CD14-positive monocyte (primary cell): Measurements from ENCODE around the gene DEPDC5. TPM values are rescaled to one million over a fixed set of nuclear protein-coding genes. Genes with fewer than 3 reads are reported as not detected.

Experiments used
- DNase-seq, 3 donors: peaks; one replicate each; pipeline ENCODE4 v3.0.0-alpha.2; 2011 to 2022
- H2AFZ ChIP-seq: 2 replicates; pipeline ENCODE4 v1.6.0; 2012; ENCODE audit warnings: mild to moderate bottlenecking, low read depth, low read length, inconsistent platforms; ENCODE audit not compliant: insufficient read depth, poor library complexity, severe bottlenecking
- H3K27ac ChIP-seq, 2 donors: 1 replicate in 1 of 2; 2 replicates in 1 of 2; pipeline ENCODE4 v1.5.1; 2012 to 2013; ENCODE audit warnings: low read length in 2 of 2, control low read depth in 1 of 2, inconsistent platforms in 1 of 2, low read depth in 1 of 2, mild to moderate bottlenecking in 1 of 2
- H3K27me3 ChIP-seq, 2 donors: one replicate each; pipeline versions ENCODE4 v1.6.0 to v1.6.1; 2011 to 2013; ENCODE audit warnings: low read length in 2 of 2; ENCODE audit not compliant: control insufficient read depth in 2 of 2, insufficient read depth in 2 of 2
- H3K36me3 ChIP-seq, 2 donors: replicated peaks in 1 of 2; 1 replicate in 1 of 2; 2 replicates in 1 of 2; pipeline versions ENCODE4 v1.5.1 to v1.6.1; 2012 to 2013; ENCODE audit warnings: low read length in 2 of 2, control low read depth in 1 of 2, inconsistent platforms in 1 of 2, mild to moderate bottlenecking in 1 of 2; ENCODE audit not compliant: insufficient read depth in 2 of 2, control insufficient read depth in 1 of 2
- H3K4me1 ChIP-seq, 2 donors: 1 replicate in 1 of 2; 2 replicates in 1 of 2; pipeline versions ENCODE4 v1.5.1 to v1.6.1; 2012 to 2013; ENCODE audit warnings: low read length in 2 of 2, control low read depth in 1 of 2, inconsistent platforms in 1 of 2, mild to moderate bottlenecking in 1 of 2, moderate library complexity in 1 of 2; ENCODE audit not compliant: insufficient read depth in 2 of 2, control insufficient read depth in 1 of 2
- H3K4me2 ChIP-seq: replicated peaks from 2 replicates; pipeline ENCODE3; 2012; ENCODE audit warnings: low read length, moderate library complexity, mild to moderate bottlenecking; ENCODE audit not compliant: poor library complexity, severe bottlenecking; ENCODE audit errors: extremely low read depth
- H3K4me3 ChIP-seq, 3 experiments: fragments of 200-600 bp in 1 of 3; sonication (generic) in 1 of 3; replicated peaks in 1 of 3; 1 replicate in 2 of 3; 2 replicates in 1 of 3; pipeline ENCODE4 v1.5.1; 2011 to 2013; ENCODE audit warnings: low read length in 3 of 3, mild to moderate bottlenecking in 3 of 3, control low read depth in 2 of 3, low read depth in 2 of 3, inconsistent platforms in 1 of 3, moderate library complexity in 1 of 3
- H3K79me2 ChIP-seq: 2 replicates; pipeline ENCODE4 v1.6.0; 2012; ENCODE audit warnings: mild to moderate bottlenecking, control low read depth, inconsistent platforms, low read length, moderate library complexity; ENCODE audit not compliant: insufficient read depth
- H3K9ac ChIP-seq: 2 replicates; pipeline ENCODE4 v1.6.0; 2017; ENCODE audit warnings: low read length, mild to moderate bottlenecking; ENCODE audit not compliant: insufficient read depth, poor library complexity, severe bottlenecking
- H3K9me3 ChIP-seq, 2 donors: replicated peaks in 1 of 2; 1 replicate in 1 of 2; 2 replicates in 1 of 2; pipeline versions ENCODE4 v1.5.1 to v1.6.1; 2012 to 2013; ENCODE audit warnings: low read length in 2 of 2, control low read depth in 1 of 2; ENCODE audit not compliant: control insufficient read depth in 1 of 2, insufficient read depth in 1 of 2
- H4K20me1 ChIP-seq: 2 replicates; pipeline ENCODE4 v1.6.0; 2012; ENCODE audit warnings: mild to moderate bottlenecking, low read length, control low read depth, moderate library complexity; ENCODE audit not compliant: insufficient read depth
- H3K27ac Mint-ChIP-seq, 7 donors: one replicate each; pipeline ENCODE4 v1.8.0; 2020; ENCODE audit warnings: mild to moderate bottlenecking in 7 of 7, mixed read lengths in 7 of 7, moderate library complexity in 6 of 7, inconsistent platforms in 2 of 7
- H3K27me3 Mint-ChIP-seq, 3 donors: one replicate each; pipeline ENCODE4 v1.8.0; 2021 to 2022; ENCODE audit warnings: low read depth in 3 of 3, mild to moderate bottlenecking in 3 of 3, mixed read lengths in 3 of 3, moderate library complexity in 3 of 3, inconsistent platforms in 1 of 3
- H3K36me3 Mint-ChIP-seq, 2 donors: one replicate each; pipeline ENCODE4 v1.8.0; 2020; ENCODE audit warnings: mixed read lengths in 2 of 2, inconsistent platforms in 1 of 2, mild to moderate bottlenecking in 1 of 2
- H3K4me1 Mint-ChIP-seq: one replicate; pipeline ENCODE4 v1.8.0; 2020; ENCODE audit warnings: mild to moderate bottlenecking, mixed read lengths
- H3K4me3 Mint-ChIP-seq, 2 donors: one replicate each; pipeline ENCODE4 v1.8.0; 2020; ENCODE audit warnings: mild to moderate bottlenecking in 2 of 2, mixed read lengths in 2 of 2, moderate library complexity in 1 of 2
- H3K9me3 Mint-ChIP-seq, 7 donors: one replicate each; pipeline ENCODE4 v1.8.0; 2020 to 2022; ENCODE audit warnings: mixed read lengths in 7 of 7, mild to moderate bottlenecking in 6 of 7, moderate library complexity in 6 of 7, inconsistent platforms in 2 of 7
- WGBS: methylation state at CpG from one replicate; pipeline ENCODE4 v1.1.5; 2013; ENCODE audit warnings: missing lambda C conversion rate; ENCODE audit not compliant: insufficient coverage; 5-methylcytosine and 5-hydroxymethylcytosine counted together
- intact Hi-C, 2 donors: fragments of 100-400 bp; cut with micrococcal nuclease; formaldehyde crosslinking; loops; one replicate each; pipeline versions ENCODE4 v1.15.0 to v1.15.1; 2023
- polyA plus RNA-seq, 3 donors: library from polyadenylated mRNA; depleted of rRNA in 1 of 3; unstranded in 2 of 3; stranded (reverse) in 1 of 3; fragments of 300-500 nt in 2 of 3; fragments of >200 nt in 1 of 3; fragmentation: Illumina TruSeq in 2 of 3; gene quantifications; 1 replicate in 2 of 3; 2 replicates in 1 of 3; pipeline ENCODE4 v1.2.3, GENCODE V29; 2012 to 2021
- TF ChIP-seq, protein P1 (sequence below): fragments of 200-600 bp; IDR thresholded peaks from one replicate; pipeline ENCODE4 v1.8.0; 2022; ENCODE audit warnings: antibody characterized with exemption, mild to moderate bottlenecking

DEPDC5 gene
- polyA plus RNA-seq, 3 donors, result 2.2 to 19.5 (median 4.1) TPM

DNA sequence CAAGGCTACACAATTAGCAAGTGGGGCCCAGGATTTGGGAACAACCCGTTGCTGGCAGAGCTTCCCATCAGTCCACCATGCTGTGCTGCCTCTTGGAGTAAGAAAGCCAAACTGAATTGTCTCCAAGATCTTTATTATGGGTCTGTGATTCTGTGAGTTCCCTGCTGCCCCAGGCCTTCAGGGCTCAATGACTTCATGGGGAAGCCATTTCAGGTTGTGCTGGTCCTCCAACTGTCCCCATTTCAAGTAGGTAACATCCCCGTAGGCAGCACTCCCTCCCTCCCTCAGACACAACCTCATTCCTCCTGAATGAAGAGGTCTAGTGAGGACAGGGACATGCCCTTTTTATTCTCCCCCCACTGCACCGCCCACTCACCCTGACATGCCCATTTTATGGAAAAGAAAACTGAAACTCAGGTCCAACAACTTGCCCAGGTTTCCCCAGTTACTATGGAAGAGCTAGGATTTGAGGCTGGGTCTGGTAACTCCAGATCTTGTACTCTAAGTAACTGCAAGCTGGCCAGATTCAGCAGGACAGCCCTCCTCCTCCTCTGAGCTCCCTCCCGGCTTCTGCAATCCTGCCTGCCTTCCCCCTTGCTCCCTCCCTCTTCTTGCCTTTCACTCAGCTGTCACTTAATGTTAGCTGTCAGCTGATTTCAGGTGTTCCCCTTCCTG lies 182.3 kb downstream of the DEPDC5 start:
- Histone ChIP-seq H3K79me2 (no peaks in the 10 kb centered on the region), H3K9me3 (no peaks in the 10 kb centered on the region), H4K20me1 (no peaks in the 10 kb centered on the region), H3K4me1 (peaks cover 8 to 10% of the 10 kb centered on the region in 2 donors), H2AFZ (no peak overlapping the region), H3K27ac (no peak overlapping the region), H3K36me3 (no peaks in the 10 kb centered on the region), H3K27me3 (no peaks in the 10 kb centered on the region), H3K4me2 (no peak overlapping the region), H3K4me3 (no peak overlapping the region), H3K9ac (no peak overlapping the region)
- H3K27ac Mint-ChIP-seq, result peak overlapping the region in 1 of 7 donors; percentile 62
- no peak for DNase-seq
- peaks cover 22% of the 10 kb centered on the region for H3K4me1 Mint-ChIP-seq
- 50% methylated on average over 1 of the region's 4 CpGs for WGBS
- TF ChIP-seq, protein P1, sequence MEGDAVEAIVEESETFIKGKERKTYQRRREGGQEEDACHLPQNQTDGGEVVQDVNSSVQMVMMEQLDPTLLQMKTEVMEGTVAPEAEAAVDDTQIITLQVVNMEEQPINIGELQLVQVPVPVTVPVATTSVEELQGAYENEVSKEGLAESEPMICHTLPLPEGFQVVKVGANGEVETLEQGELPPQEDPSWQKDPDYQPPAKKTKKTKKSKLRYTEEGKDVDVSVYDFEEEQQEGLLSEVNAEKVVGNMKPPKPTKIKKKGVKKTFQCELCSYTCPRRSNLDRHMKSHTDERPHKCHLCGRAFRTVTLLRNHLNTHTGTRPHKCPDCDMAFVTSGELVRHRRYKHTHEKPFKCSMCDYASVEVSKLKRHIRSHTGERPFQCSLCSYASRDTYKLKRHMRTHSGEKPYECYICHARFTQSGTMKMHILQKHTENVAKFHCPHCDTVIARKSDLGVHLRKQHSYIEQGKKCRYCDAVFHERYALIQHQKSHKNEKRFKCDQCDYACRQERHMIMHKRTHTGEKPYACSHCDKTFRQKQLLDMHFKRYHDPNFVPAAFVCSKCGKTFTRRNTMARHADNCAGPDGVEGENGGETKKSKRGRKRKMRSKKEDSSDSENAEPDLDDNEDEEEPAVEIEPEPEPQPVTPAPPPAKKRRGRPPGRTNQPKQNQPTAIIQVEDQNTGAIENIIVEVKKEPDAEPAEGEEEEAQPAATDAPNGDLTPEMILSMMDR, result no peak
- H3K4me3 Mint-ChIP-seq, result no peak overlapping the region
- intact Hi-C loops, result no loop called here
- no peaks in the 10 kb centered on the region for H3K9me3 Mint-ChIP-seq
- peaks cover 0 to 11% (median 0%) of the 10 kb centered on the region in 3 donors for H3K27me3 Mint-ChIP-seq
- H3K36me3 Mint-ChIP-seq, result no peaks in the 10 kb centered on the region

GRCh38 chr22:31937341-31937740 lies 183.5 kb downstream of the DEPDC5 start:
- WGBS, result 100% methylated on average over 1 of the region's 3 CpGs
- Mint-ChIP-seq H3K36me3 (peaks cover 0 to 2% of the 10 kb centered on the region in 2 donors), H3K4me3 (no peak overlapping the region), H3K4me1 (peaks cover 29% of the 10 kb centered on the region), H3K27ac (no peak overlapping the region), H3K27me3 (peaks cover 0 to 12% (median 0%) of the 10 kb centered on the region in 3 donors), H3K9me3 (no peaks in the 10 kb centered on the region)
- no peaks in the 10 kb centered on the region for H3K79me2 ChIP-seq
- no peak overlapping the region for H3K4me3 ChIP-seq
- intact Hi-C loops, result no loop called here
- H3K4me1 ChIP-seq, result peaks cover 13 to 14% of the 10 kb centered on the region in 2 donors
- H3K27me3 ChIP-seq, result no peaks in the 10 kb centered on the region
- no peak for DNase-seq
- no peak overlapping the region for H3K4me2 ChIP-seq
- no peak overlapping the region for H2AFZ ChIP-seq
- H4K20me1 ChIP-seq, result no peaks in the 10 kb centered on the region
- no peaks in the 10 kb centered on the region for H3K36me3 ChIP-seq
- TF ChIP-seq, protein P1, result no peak
- no peaks in the 10 kb centered on the region for H3K9me3 ChIP-seq
- no peak overlapping the region for H3K9ac ChIP-seq
- no peak overlapping the region for H3K27ac ChIP-seq
